Adipocyte (in vitro differentiated cells): ENCODE data around the gene PTPN14.
A peak's percentile ranks its signal among the peaks of the same experiment; 100 is the strongest.

Experiments
- DNase-seq: peaks from one replicate; pipeline ENCODE4 v3.0.0-alpha.2; 2015; ENCODE audit warnings: low read depth
- H3K27me3 ChIP-seq: replicated peaks from 2 replicates; pipeline ENCODE4 v1.7.0; 2013; ENCODE audit warnings: mild to moderate bottlenecking, low read length, moderate library complexity; ENCODE audit not compliant: control insufficient read depth, insufficient read depth
- H3K36me3 ChIP-seq: 2 replicates; pipeline ENCODE4 v1.7.0; 2013; ENCODE audit warnings: low read length, mild to moderate bottlenecking, moderate library complexity; ENCODE audit not compliant: control insufficient read depth, insufficient read depth, severe bottlenecking
- H3K4me1 ChIP-seq: 2 replicates; pipeline ENCODE4 v1.7.0; 2013; ENCODE audit warnings: mild to moderate bottlenecking, low read length, moderate library complexity; ENCODE audit not compliant: control insufficient read depth, insufficient read depth
- H3K4me3 ChIP-seq: 2 replicates; pipeline ENCODE4 v1.7.0; 2013; ENCODE audit warnings: mild to moderate bottlenecking, low read length, moderate library complexity
- H3K9ac ChIP-seq: 2 replicates; pipeline ENCODE4 v1.7.0; 2013; ENCODE audit warnings: mild to moderate bottlenecking, low read length, moderate library complexity
- H3K9me3 ChIP-seq: 2 replicates; pipeline ENCODE4 v1.7.0; 2013; ENCODE audit warnings: mild to moderate bottlenecking, low read length, moderate library complexity; ENCODE audit not compliant: control insufficient read depth

Gene PTPN14

DNA sequence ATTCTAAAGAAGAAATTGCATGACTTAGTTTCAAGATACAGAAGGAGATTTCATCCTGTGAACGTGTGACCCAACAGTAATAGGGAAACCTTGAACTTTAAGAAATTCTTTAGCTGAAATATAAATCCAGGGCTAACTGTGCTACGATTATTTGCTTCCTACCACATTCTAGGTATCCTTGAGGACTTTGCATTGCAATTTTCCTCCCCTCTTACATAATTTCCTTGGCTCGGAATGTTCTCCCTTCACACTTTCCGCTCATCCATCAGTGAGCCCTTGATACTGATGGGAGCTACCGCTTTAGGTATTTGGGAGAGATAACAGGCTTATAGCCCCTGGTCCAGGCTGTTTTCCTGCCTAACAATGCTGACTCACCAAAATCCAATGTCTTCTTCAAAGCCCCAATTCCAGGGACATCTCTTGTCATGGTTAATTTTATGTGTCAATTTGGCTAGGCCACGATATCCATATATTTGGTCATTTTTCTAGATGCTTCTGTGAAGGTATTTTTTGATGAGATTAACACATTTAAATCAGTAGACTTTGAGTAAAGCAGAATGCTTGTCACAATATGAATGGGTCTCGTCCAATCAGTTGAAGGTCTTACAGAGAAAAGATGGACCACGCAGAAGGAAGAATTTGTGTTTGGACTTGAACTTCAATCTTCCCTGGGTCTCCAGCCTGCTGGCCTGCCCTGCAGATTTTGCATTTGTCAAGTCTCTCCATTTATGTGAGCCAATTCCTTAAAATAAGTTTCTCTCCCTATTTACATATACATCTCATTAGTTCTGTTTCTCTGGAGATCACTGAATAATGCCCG, 121.2 kb downstream of the PTPN14 start:
- H3K9ac ChIP-seq = no peak overlapping the region
- no peak for DNase-seq
- H3K4me1 ChIP-seq = peaks cover 24% of the 10 kb centered on the region
- H3K27me3 ChIP-seq = no peaks in the 10 kb centered on the region
- H3K9me3 ChIP-seq = no peaks in the 10 kb centered on the region
- no peak overlapping the region for H3K4me3 ChIP-seq
- H3K36me3 ChIP-seq = no peaks in the 10 kb centered on the region

- Histone ChIP-seq H3K36me3 (no peaks in the 10 kb centered on the region), H3K27me3 (no peaks in the 10 kb centered on the region), H3K4me1 (peaks cover 24% of the 10 kb centered on the region), H3K4me3 (no peak overlapping the region), H3K9me3 (no peaks in the 10 kb centered on the region), H3K9ac (no peak overlapping the region)
- DNase-seq = peak; percentile 49
These were observed 123.5 kb downstream of the PTPN14 start for GRCh38 chr1:214427871-214428277.

DNA sequence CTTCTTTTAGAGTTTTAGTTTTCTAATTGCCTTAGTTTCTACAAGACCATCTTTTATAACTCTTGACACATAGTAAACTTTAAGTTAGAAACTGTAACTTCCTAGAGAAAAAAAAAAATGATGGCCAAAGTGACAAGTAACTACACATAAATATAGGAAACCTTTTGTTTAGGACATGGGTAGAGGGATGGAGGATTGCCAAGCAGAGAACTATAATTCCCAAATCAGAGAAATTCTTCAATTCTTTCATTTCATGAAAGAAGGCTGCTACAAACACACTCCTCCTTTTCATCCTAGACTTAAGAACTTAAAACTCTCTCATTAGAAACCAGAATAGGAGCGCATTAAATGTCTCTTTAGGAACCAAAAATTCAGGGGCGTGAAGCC, 125.0 kb downstream of the PTPN14 start:
- no peak overlapping the region for H3K9ac ChIP-seq
- DNase-seq = no peak
- H3K4me1 ChIP-seq = peaks cover 24% of the 10 kb centered on the region
- no peaks in the 10 kb centered on the region for H3K36me3 ChIP-seq
- H3K27me3 ChIP-seq = no peaks in the 10 kb centered on the region
- no peak overlapping the region for H3K4me3 ChIP-seq
- H3K9me3 ChIP-seq = no peaks in the 10 kb centered on the region

GRCh38 chr1:214425716-214426425, 125.5 kb downstream of the PTPN14 start:
- no peaks in the 10 kb centered on the region for H3K27me3 ChIP-seq
- no peaks in the 10 kb centered on the region for H3K36me3 ChIP-seq
- peaks cover 24% of the 10 kb centered on the region for H3K4me1 ChIP-seq
- H3K4me3 ChIP-seq = no peak overlapping the region
- DNase-seq = no peak
- H3K9ac ChIP-seq = no peak overlapping the region
- H3K9me3 ChIP-seq = no peaks in the 10 kb centered on the region

GRCh38 chr1:214425101-214425500, 126.3 kb downstream of the PTPN14 start:
- no peak for DNase-seq
- no peaks in the 10 kb centered on the region for H3K36me3 ChIP-seq
- no peak overlapping the region for H3K9ac ChIP-seq
- H3K4me3 ChIP-seq = no peak overlapping the region
- no peaks in the 10 kb centered on the region for H3K27me3 ChIP-seq
- peaks cover 24% of the 10 kb centered on the region for H3K4me1 ChIP-seq
- no peaks in the 10 kb centered on the region for H3K9me3 ChIP-seq

DNA sequence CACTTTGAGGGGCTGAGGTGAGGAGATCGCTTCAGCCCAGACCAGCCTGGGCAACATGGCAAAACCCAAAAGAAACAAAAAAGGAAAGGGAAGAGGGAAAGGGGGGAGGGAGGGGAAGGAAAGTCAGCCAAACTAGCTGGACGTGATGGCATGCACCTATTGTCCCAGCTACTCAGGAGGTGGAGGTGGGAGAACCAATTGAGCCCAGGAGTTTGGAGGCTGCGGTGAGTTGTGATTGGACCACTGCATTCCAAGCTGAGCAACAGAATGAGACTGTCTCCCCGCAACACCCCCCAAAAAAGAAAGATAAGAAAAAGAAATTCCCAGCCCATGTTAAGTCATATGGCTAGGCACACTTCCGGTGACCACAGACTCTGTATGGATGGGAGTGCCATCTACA, 128.4 kb downstream of the PTPN14 start:
- Histone ChIP-seq H3K9ac (no peak overlapping the region), H3K4me1 (peaks cover 34% of the 10 kb centered on the region), H3K9me3 (no peaks in the 10 kb centered on the region), H3K27me3 (no peaks in the 10 kb centered on the region), H3K4me3 (no peak overlapping the region), H3K36me3 (no peaks in the 10 kb centered on the region)
- no peak for DNase-seq

DNA sequence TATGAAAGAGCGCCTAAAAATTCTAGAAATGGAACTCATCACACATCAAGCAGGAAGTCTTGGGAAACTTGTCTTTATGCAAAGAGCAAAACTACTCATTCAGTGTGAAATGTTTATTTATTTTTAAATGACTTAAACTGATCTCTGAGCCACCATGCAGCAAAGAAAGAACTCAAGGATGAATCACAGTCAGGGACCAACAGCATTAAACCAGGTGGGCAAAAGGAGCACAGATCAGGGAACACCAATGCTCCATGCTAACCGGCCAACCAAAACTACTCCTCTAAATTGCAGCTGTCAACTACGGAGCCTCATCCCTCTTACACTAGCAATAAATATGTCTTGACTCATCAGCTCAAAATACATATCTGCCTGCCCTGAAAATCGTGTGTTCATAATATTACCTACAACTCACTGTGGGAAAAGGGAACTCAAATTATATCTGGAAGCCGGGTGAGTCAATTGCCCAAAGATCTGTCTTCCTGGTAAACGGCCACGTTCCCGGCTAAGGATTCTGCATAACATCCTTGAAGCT, 129.2 kb downstream of the PTPN14 start:
- no peaks in the 10 kb centered on the region for H3K27me3 ChIP-seq

DNA sequence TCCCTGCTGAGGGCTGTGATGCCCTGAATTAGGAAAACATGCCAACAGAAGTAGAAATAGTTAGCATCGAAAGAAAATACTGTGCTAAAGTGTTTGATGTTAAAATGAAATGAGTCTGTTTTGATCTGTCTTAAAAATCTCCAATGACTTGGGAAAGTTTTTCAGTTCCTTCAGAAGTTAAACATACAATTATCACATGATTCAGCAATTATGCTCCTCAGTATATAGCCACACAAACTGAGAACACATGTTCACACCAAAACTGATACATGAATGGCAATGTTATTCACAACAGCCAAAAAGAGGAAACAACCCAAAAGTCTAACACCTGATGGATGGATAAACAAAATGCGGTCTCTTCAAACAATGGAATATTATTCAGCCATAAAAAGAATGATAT, 130.6 kb downstream of the PTPN14 start:
- no peaks in the 10 kb centered on the region for H3K27me3 ChIP-seq
- H3K4me1 ChIP-seq = peaks cover 42% of the 10 kb centered on the region
- no peak for DNase-seq

More for the DNA sequence above, 129.2 kb downstream of the PTPN14 start:
- peak; percentile 50 for DNase-seq
- Histone ChIP-seq H3K4me1 (peaks cover 35% of the 10 kb centered on the region), H3K36me3 (no peaks in the 10 kb centered on the region), H3K4me3 (no peak overlapping the region), H3K9ac (no peak overlapping the region), H3K9me3 (no peaks in the 10 kb centered on the region)

DNA sequence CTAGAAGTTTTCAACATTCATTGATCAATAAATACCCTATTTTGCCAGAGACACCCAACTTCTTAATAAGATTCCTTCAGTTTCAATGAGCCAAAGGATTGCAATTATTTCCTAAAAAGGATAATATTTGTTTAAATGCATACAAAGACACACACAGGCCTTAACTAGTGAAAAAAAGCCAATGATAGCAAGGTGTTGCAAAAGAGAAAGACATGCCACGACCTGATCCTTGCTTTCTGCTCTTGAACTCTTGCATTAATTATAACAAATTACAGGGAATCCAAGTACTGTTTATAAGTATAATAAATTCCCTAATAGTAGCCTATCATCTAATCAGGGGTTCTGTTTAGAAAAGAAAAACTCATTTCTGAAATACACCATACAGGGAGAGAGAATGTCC, 131.1 kb downstream of the PTPN14 start:
- no peak overlapping the region for H3K4me3 ChIP-seq
- no peak overlapping the region for H3K9ac ChIP-seq
- H3K36me3 ChIP-seq = no peaks in the 10 kb centered on the region
- H3K4me1 ChIP-seq = peaks cover 40% of the 10 kb centered on the region
- no peak for DNase-seq
- H3K9me3 ChIP-seq = no peaks in the 10 kb centered on the region
- H3K27me3 ChIP-seq = no peaks in the 10 kb centered on the region

More for the DNA sequence above, 130.6 kb downstream of the PTPN14 start:
- Histone ChIP-seq H3K36me3 (no peaks in the 10 kb centered on the region), H3K9me3 (no peaks in the 10 kb centered on the region), H3K4me3 (no peak overlapping the region), H3K9ac (no peak overlapping the region)

- no peak overlapping the region for H3K4me3 ChIP-seq
- DNase-seq = no peak
- no peaks in the 10 kb centered on the region for H3K9me3 ChIP-seq
- no peaks in the 10 kb centered on the region for H3K36me3 ChIP-seq
- no peaks in the 10 kb centered on the region for H3K27me3 ChIP-seq
- peaks cover 39% of the 10 kb centered on the region for H3K4me1 ChIP-seq
- H3K9ac ChIP-seq = no peak overlapping the region
These were observed 131.8 kb downstream of the PTPN14 start for GRCh38 chr1:214419650-214420049.

GRCh38 chr1:214418391-214418790, 133.0 kb downstream of the PTPN14 start:
- DNase-seq = no peak
- no peak overlapping the region for H3K4me3 ChIP-seq
- H3K36me3 ChIP-seq = no peaks in the 10 kb centered on the region
- H3K27me3 ChIP-seq = no peaks in the 10 kb centered on the region
- no peaks in the 10 kb centered on the region for H3K9me3 ChIP-seq
- H3K9ac ChIP-seq = no peak overlapping the region
- peaks cover 39% of the 10 kb centered on the region for H3K4me1 ChIP-seq
